CD4-positive, alpha-beta T cell (primary cell): Measurements from ENCODE around the gene CEP72. TPM values are rescaled to one million over a fixed set of nuclear protein-coding genes. Genes with fewer than 3 reads are reported as not detected.
A peak's percentile ranks its signal among the peaks of the same experiment; 100 is the strongest.

Source experiments
- ATAC-seq: fragments of 200-7000 bp; cut with Tn5 transposase; one replicate; pipeline ENCODE4 v1.10.0; 2022; ENCODE audit warnings: mild to moderate bottlenecking; ENCODE audit not compliant: poor library complexity
- CTCF ChIA-PET: fragments of 350-600 bp; sonication (Branson Sonifier 250); formaldehyde crosslinking; loops from one replicate; lab custom pipeline; 2021; ENCODE audit warnings: antibody characterized with exemption, inconsistent platforms; lab: Charles Lee
- POLR2A ChIA-PET: fragments of 350-600 bp; sonication (Branson Sonifier 250); formaldehyde crosslinking; loops from one replicate; lab custom pipeline; 2021; ENCODE audit warnings: antibody characterized with exemption, inconsistent platforms; lab: Charles Lee
- DNase-seq, 14 experiments: peaks; one replicate each; pipeline ENCODE4 v3.0.0-alpha.2; 2013 to 2020; ENCODE audit warnings: mixed read lengths in 2 of 14
- H3K27ac ChIP-seq, 2 donors: one replicate each; pipeline versions ENCODE4 v1.5.1 to v1.7.0; 2013; ENCODE audit warnings: low read length in 2 of 2, low read depth in 1 of 2, mild to moderate bottlenecking in 1 of 2
- H3K27me3 ChIP-seq, 2 experiments: 1 replicate in 1 of 2; 2 replicates in 1 of 2; pipeline versions ENCODE4 v1.6.1 to v1.7.0; 2013; ENCODE audit warnings: low read length in 2 of 2, control low read depth in 1 of 2, mild to moderate bottlenecking in 1 of 2, moderate library complexity in 1 of 2; ENCODE audit not compliant: insufficient read depth in 2 of 2, control insufficient read depth in 1 of 2
- H3K36me3 ChIP-seq: one replicate; pipeline ENCODE4 v1.6.1; 2013; ENCODE audit warnings: low read length, control low read depth; ENCODE audit not compliant: insufficient read depth
- H3K4me1 ChIP-seq: one replicate; pipeline ENCODE4 v1.6.1; 2013; ENCODE audit warnings: low read length, control low read depth; ENCODE audit not compliant: insufficient read depth
- H3K4me3 ChIP-seq: one replicate; pipeline ENCODE4 v1.5.1; 2013; ENCODE audit warnings: mild to moderate bottlenecking, low read length, moderate library complexity
- H3K9me3 ChIP-seq, 2 experiments: 1 replicate in 1 of 2; 2 replicates in 1 of 2; pipeline versions ENCODE4 v1.6.1 to v1.7.0; 2013; ENCODE audit warnings: low read length in 2 of 2, mild to moderate bottlenecking in 2 of 2, control low read depth in 1 of 2, moderate library complexity in 1 of 2; ENCODE audit not compliant: control insufficient read depth in 1 of 2, insufficient read depth in 1 of 2
- H3K27ac Mint-ChIP-seq: one replicate; pipeline ENCODE4 v1.8.0; 2020; ENCODE audit warnings: mixed read lengths
- H3K27me3 Mint-ChIP-seq: one replicate; pipeline ENCODE4 v1.8.0; 2021; ENCODE audit warnings: mixed read lengths
- H3K36me3 Mint-ChIP-seq: one replicate; pipeline ENCODE4 v1.8.0; 2021; ENCODE audit warnings: low read depth, mixed read lengths
- H3K4me1 Mint-ChIP-seq: one replicate; pipeline ENCODE4 v1.8.0; 2021; ENCODE audit warnings: low read depth, mixed read lengths
- H3K4me3 Mint-ChIP-seq: one replicate; pipeline ENCODE4 v1.8.0; 2020; ENCODE audit warnings: mild to moderate bottlenecking, mixed read lengths
- H3K9me3 Mint-ChIP-seq: one replicate; pipeline ENCODE4 v1.8.0; 2020; ENCODE audit warnings: mixed read lengths
- CTCF ChIP-seq: fragments of 200-600 bp; IDR thresholded peaks from one replicate; pipeline ENCODE4 v1.8.0; 2022; ENCODE audit warnings: antibody characterized with exemption, mild to moderate bottlenecking
- intact Hi-C, 2 experiments: fragments of 100-400 bp; cut with DNase I in 1 of 2; cut with micrococcal nuclease in 1 of 2; formaldehyde crosslinking; loops; one replicate each; pipeline versions ENCODE4 v1.15.1 to v1.9.0; 2023 to 2025; cut with DNase I, micrococcal nuclease
- total RNA-seq, 174 experiments: library from RNA in 2 of 174; stranded (reverse) in 2 of 174; gene quantifications; one replicate each; pipeline ENCODE4 v1.2.3 and lab custom pipeline; 2021 to 2026

Gene CEP72
- total RNA-seq, 2 experiments from 2014 or later = 7.6 to 8.0 TPM

DNA sequence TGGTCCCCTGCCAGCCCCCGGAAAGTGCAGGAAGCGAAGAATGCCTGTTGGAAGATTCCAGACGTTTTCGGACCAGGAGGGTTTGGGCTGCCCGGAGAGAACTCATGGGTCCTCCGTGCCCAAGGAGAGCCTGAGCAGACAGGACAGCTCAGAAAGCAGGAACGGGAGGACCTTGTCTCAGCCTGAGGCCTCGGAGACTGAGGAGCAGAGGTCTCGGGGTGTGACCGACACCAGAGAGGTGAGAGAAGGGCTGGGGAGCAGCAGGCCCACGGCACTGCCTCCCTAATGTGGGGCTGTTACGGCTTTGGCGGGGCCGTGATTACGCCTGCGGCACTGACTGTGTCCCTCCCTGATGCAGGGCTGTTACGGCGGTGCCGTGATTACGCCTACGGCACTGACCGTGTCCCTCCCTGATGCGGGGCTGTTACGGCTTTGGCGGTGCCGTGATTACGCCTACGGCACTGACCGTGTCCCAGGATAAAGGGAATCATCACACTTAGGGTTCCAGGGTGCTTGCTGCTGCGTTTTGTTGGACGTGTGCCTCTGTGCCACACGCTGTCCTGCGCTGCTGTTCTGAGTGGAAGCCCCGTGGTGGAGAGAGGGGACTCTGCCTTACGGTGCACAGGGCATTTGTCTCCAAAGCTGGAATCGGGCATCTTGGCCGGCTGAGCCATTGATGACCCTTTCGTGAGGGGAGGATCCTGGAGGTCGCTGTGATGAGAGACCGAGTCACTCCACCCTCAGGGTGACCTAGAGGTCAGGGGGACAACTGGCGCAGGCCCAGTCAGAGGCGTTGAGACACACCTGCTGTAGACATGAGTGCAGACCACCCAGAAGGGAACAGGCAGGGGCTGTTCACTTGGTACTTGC is 25.7 kb downstream of the CEP72 start:
- H3K9me3 ChIP-seq = peaks cover 0 to 12% of the 10 kb centered on the region in 2 experiments
- Mint-ChIP-seq H3K4me3 (no peak overlapping the region), H3K9me3 (no peaks in the 10 kb centered on the region), H3K27ac (no peak overlapping the region), H3K4me1 (no peaks in the 10 kb centered on the region), H3K27me3 (no peaks in the 10 kb centered on the region), H3K36me3 (peaks cover 74% of the 10 kb centered on the region)
- no peak for TF ChIP-seq CTCF
- no peak for DNase-seq
- peaks cover 57% of the 10 kb centered on the region for H3K36me3 ChIP-seq
- ATAC-seq = no peak
- H3K4me1 ChIP-seq = no peaks in the 10 kb centered on the region
- H3K27me3 ChIP-seq = no peaks in the 10 kb centered on the region
- intact Hi-C loops = no loop called here
- ChIA-PET POLR2A (no interaction called here), CTCF (no interaction called here)
- H3K27ac ChIP-seq = no peak overlapping the region
- H3K4me3 ChIP-seq = no peak overlapping the region

GRCh38 chr5:638501-639252 is 26.5 kb downstream of the CEP72 start:
- ATAC-seq = no peak
- no peak overlapping the region for H3K4me3 Mint-ChIP-seq
- no peaks in the 10 kb centered on the region for H3K9me3 Mint-ChIP-seq
- no peak overlapping the region for H3K4me3 ChIP-seq
- H3K9me3 ChIP-seq = peaks cover 0 to 12% of the 10 kb centered on the region in 2 experiments
- H3K4me1 Mint-ChIP-seq = no peaks in the 10 kb centered on the region
- intact Hi-C loops = no loop called here
- DNase-seq = peak in 1 of 14 experiments; percentile 29
- peaks cover 57% of the 10 kb centered on the region for H3K36me3 ChIP-seq
- CTCF ChIA-PET = no interaction called here
- POLR2A ChIA-PET = no interaction called here
- no peaks in the 10 kb centered on the region for H3K27me3 Mint-ChIP-seq
- H3K27me3 ChIP-seq = no peaks in the 10 kb centered on the region
- H3K4me1 ChIP-seq = no peaks in the 10 kb centered on the region
- peaks cover 77% of the 10 kb centered on the region for H3K36me3 Mint-ChIP-seq
- TF ChIP-seq CTCF = no peak
- H3K27ac Mint-ChIP-seq = no peak overlapping the region
- H3K27ac ChIP-seq = no peak overlapping the region

DNA sequence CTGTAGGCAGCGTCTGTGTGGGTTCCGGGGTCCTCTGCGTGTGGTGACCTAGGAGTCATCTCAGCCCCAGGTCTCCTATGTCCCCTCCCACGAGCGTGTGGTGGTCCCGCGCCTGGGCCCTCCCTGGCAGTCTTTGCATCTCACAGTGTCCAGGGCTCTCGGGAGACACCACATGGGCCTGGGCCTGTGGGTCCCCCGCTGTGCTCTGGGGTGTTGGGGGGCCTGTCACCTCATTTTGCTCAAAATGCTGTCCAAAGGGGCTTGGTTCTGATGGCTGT is 27.1 kb downstream of the CEP72 start:
- POLR2A ChIA-PET = no interaction called here
- H3K9me3 ChIP-seq = peaks cover 0 to 12% of the 10 kb centered on the region in 2 experiments
- peaks cover 56% of the 10 kb centered on the region for H3K36me3 ChIP-seq
- Mint-ChIP-seq H3K4me1 (no peaks in the 10 kb centered on the region), H3K4me3 (no peak overlapping the region), H3K27ac (no peak overlapping the region), H3K27me3 (no peaks in the 10 kb centered on the region), H3K9me3 (no peaks in the 10 kb centered on the region), H3K36me3 (peaks cover 74% of the 10 kb centered on the region)
- no peaks in the 10 kb centered on the region for H3K27me3 ChIP-seq
- ATAC-seq (no peak), DNase-seq (no peak)
- no peaks in the 10 kb centered on the region for H3K4me1 ChIP-seq
- no peak overlapping the region for H3K4me3 ChIP-seq
- no peak overlapping the region for H3K27ac ChIP-seq
- TF ChIP-seq CTCF = no peak
- intact Hi-C loops = no loop called here
- CTCF ChIA-PET = no interaction called here
